HG03469 (cell line): Measurements from ENCODE around the gene POLE.

Experiments
- ATAC-seq: cut with Tn5 transposase; IDR thresholded peaks from one replicate; pipeline ENCODE4 v1.9.1; 2021; ENCODE audit warnings: mild to moderate bottlenecking, moderate library complexity, moderate number of reproducible peaks; ENCODE audit not compliant: unreplicated experiment

The POLE gene

DNA sequence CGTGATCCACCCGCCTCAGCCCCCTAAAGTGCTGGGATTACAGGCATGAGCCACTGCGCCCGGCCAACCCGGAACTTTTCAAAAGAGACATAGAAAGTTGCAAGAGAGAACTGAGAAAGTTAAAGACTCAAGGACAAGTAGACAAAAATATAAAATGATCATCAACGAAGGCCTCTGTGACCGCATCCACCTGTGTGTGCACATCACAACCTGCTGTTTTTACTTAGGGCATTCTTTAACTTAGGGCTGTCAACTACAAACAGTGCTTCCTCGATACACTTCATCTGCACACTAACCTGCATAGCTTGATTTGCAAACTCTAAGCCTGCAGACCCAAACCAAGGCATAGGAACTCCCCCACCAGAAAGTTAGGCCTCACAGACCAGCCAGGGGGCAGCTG, 53.7 kb downstream of the POLE start:
- no peak for ATAC-seq

GRCh38 chr12:132632521-132633228, 54.5 kb downstream of the POLE start:
- ATAC-seq, result no peak

- no peak for ATAC-seq
These were observed 55.5 kb downstream of the POLE start for GRCh38 chr12:132631666-132632065.

DNA sequence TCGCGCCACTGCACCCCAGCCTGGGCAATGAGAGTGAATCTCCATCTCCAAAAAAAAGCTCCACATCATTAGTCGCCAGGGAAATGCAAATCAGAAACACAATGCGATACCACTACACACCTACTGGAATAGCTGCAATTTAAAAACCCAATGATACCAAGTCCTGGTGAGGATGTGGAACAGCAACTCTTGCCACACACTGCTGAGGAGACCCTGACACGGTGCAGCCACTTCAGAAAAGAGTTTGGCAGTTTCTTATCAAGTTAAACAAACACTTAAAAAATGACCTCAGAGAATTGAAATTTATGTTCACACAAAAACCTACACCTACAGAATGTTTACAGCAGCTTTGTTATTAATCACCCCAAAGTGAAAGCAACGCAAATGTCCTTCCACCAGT, 56.5 kb downstream of the POLE start:
- ATAC-seq, result no peak

DNA sequence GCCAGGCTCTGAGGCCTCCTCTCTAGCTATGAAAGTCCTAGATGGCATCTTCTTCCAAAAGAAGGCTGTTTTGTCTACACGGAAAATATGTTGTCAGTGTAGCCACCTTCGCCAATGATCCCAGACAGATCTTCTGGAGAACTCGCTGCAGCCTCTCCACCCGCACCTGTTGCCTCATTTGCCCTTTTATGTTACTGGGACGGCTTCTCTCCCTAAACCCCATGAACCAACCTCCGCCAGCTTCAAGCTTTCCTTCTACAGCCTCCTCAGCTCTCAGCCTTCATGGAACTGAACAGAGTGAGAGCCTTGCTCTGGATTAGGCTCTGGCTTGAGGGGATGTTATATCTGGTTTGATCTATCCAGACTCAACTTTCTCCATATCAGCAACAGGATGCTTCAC, 57.8 kb downstream of the POLE start:
- no peak for ATAC-seq

- ATAC-seq, result no peak
These were observed 61.3 kb downstream of the POLE start for GRCh38 chr12:132625731-132626430.

GRCh38 chr12:132624910-132625630, 62.1 kb downstream of the POLE start:
- ATAC-seq, result no peak

- no peak for ATAC-seq
These were observed 62.8 kb downstream of the POLE start for GRCh38 chr12:132624186-132624855.

DNA sequence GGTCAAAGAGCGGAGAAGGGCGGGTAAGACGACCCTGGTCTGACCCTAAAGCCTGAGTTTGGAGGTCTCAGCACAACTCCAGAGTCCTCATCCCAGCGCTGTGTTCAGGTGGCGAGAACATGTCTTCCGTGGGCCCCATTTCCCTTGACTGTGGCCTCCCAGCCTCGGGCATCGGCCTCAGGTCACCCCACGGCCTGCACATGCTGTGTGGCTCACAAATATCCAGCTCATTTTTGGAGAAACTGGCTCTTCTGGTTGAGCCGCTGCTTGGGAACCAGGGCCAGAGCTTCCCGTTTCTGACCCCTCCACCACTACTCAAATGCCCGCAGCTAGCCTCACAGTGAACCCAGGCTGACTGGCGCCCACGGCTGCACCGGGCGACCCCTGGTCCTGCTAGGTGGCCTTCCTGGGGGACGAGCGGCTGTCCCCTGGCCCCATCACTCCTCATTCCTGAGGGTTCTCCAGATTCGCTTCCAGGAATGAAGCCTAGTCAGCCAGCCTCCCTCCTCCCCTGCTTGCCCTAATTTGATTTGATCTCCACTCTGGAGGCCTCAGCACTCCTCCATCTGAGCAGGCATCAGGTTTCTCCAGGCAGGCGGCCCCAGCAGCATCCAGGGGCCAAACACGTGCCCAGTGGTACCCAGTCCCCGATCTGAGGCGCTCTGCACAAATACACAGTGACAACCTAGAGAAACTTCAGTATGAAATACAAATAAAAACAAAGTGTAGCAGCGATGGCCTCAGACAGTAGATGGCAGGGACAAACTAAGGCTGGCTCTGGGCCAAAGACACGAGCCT, 63.9 kb downstream of the POLE start:
- ATAC-seq, result no peak

- ATAC-seq, result no peak
These were observed 64.6 kb downstream of the POLE start for GRCh38 chr12:132622437-132623071.

GRCh38 chr12:132621657-132622435, 65.3 kb downstream of the POLE start:
- no peak for ATAC-seq

DNA sequence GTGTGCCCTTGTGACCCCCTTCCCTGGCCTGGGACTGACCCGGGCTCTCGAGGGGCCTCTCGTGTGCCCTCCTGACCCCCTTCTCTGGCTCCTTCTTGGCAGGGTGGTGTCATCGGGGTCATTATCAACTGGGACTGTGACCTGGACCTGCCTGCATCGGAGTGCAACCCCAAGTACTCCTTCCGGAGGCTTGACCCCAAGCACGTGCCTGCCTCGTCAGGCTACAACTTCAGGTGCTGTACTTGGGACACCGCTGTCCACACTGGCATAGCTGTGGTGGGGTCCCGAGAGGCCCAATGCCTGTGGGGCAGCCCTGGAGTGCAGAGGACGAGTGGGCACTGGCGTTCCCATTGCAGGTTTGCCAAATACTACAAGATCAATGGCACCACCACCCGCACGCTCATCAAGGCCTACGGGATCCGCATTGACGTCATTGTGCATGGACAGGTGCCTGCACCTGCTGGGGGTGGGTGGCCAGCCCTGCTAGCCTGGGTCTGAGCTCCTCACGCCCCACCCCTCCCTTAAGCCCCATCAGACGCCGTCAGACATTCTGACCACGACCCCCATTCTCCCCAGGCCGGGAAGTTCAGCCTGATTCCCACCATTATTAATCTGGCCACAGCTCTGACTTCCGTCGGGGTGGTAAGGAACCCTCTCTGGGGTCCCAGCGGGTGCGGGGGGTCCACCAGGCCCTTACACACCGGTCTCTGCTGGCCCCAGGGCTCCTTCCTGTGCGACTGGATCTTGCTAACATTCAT, 66.1 kb downstream of the POLE start:
- ATAC-seq, result no peak

- ATAC-seq, result no peak
These were observed 66.8 kb downstream of the POLE start for GRCh38 chr12:132620113-132620898.

- no peak for ATAC-seq
These were observed 67.6 kb downstream of the POLE start for GRCh38 chr12:132619386-132620112.

- no peak for ATAC-seq
These were observed 68.1 kb downstream of the POLE start for GRCh38 chr12:132619071-132619385.

GRCh38 chr12:132618683-132619043, 68.5 kb downstream of the POLE start, which contains the start of gene P2RX2:
TSS of gene P2RX2 (plus strand) at chr12:132618776. CDS start at chr12:132618817, 41 bp downstream.
- ATAC-seq, result no peak
